Measurements from ENCODE around the gene SLC45A1.
"Not testable (repeated sequence)": the region's sequence is repeated elsewhere in the genome, so short reads cannot be mapped to it uniquely, and the experiment has no call there.

Gene SLC45A1

DNA sequence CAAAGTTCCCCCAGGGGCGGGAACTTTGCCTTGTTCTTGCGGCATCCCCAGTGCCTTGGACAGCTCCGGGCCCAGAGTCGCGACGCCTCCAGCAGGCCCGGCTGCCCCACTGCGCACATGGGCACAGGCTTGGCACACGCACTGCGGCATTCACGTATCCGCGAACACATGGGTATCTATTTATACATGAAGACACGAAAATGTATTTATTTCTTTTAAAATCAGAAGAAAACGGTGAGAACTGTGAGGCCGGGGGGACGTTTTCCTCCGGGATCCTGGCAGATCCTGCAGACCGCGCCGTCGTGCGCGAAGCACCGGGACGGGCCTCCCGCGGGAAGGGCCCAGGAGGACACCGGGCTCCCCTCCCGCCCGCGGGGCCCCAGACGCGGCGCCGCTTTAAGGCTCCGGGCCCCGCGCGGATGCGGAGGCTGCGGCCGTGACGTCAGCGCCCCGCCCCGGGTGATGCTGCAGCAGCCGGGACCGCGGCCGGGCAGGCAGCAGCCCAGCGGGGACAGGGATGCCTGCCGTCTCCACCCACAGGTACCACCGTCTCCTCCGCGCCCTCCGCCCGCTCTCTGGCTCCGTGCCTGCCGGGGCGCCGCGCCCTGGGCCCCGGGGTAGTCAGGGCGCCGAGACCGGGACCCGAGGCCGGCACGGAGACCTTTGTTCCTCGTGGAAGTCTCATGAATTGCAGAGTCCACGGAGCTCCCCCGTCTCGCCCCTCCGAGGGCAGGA lies at the start of gene SLC45A1:
SLC45A1 (plus strand) TSS at position 468 of the 735 bp plus-strand sequence. CDS start 6,216 bp downstream, outside the sequence.
- DNase-seq (ENCODE audit: low read depth) = no peak

DNA sequence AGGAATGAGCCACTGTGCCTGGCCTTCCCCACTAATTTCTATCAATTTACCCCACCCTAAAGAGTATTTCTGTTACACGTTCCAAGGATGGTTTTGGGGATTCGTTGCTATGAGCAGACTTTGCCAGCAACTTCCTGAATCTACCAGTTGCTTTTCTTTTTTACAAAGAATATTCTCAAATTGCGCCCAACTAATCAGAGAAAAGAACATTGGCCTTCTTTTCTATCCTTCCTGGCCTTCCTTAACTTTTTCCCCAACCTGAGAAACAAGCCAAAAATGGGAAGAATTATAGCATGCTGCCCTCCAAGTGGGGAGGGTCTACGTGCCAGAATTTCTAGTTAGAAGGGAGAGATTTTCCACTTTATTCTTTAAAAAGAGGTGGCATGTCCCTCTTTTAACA lies 44.9 kb upstream of the SLC45A1 start:
- DNase-seq (ENCODE audit: low read depth) = no peak

DNA sequence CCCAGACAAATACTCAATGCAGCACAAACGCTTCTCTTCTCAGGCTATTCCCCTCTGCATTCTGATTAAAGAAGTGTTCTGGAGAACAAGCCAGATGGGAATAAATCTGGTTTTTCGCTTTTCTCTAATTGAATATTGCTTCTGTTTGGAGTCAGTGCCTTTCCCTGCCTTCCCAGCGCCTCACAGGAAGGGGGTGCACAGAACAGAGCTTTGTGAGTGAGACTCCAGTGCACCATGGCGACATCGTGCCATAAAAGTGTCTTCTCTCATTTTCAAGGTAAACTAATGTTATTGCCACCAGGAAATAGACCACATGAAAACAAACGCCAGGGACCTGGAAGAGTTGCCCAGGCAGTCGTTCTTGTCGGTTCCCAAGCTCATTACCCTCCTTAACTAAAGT lies 43.6 kb upstream of the SLC45A1 start:
- DNase-seq (ENCODE audit: low read depth) = no peak

DNA sequence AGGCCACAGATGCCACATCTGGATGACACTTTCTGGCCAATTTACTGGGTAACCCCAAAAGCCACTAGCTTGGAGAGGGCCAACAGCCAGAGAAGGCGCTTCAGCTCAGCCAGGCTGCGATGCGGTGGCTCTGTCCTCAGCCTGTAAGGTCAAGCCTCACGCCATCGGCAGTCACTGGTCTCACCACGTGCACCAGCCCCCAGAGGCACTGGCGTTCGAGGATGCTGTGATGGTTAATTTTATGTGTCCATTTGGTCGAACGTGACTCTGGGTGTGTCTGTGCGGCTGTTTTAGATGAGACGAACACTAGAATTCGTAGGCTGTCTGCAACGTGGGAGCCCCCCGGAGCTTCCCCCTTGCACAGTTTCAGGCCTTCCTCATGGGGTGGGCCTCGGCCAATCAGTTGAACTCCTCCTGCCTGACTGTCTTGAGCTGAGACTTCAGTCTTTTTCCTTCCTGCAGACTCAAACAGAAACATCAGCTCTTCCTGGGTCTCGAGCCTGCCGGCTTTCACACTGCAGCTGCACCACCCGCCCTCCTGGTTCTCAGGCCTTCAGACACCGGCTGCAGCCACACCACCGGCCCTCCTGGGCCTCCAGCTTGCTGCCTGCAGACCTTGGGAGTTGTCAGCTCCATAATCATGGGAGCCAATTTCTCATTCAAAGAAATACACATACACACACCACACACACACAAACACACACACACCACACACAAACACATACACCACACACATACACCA lies 41.6 kb upstream of the SLC45A1 start:
- no peak for DNase-seq (ENCODE audit: low read depth)

DNA sequence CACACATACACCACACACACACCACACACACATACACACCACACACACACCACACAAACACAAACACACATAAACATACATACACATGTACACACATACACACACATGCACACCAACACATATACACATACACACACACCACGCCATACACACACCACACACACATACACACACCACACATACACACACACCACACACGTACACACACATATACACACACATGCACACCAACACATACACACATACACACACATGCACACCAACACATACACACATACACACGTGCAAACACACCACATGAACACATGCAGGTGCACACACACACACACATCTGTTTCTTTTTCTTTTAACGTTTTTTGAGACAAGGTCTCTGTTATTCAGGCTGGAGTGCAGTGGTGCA lies 41.0 kb upstream of the SLC45A1 start:
- no peak for DNase-seq (ENCODE audit: low read depth)

DNA sequence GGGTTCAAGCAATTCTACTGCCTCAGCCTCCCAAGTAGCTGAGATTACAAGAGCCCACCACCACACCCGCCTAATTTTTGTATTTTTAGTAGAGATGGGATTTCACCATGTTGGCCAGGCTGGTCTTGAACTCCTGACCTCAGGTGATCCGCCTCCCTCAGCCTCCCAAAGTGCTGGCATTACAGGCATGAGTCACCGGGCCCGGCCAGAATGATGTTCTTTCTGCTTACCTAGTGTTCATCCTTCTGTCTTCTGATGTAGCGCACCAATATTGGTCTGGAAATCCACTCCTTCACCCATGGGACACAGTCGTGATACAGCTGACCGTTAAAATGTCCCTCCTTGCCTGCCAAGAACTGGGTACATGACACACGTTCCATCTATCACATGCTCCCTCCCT lies 39.2 kb upstream of the SLC45A1 start:
- not testable (repeated sequence) for DNase-seq (ENCODE audit: low read depth)

DNA sequence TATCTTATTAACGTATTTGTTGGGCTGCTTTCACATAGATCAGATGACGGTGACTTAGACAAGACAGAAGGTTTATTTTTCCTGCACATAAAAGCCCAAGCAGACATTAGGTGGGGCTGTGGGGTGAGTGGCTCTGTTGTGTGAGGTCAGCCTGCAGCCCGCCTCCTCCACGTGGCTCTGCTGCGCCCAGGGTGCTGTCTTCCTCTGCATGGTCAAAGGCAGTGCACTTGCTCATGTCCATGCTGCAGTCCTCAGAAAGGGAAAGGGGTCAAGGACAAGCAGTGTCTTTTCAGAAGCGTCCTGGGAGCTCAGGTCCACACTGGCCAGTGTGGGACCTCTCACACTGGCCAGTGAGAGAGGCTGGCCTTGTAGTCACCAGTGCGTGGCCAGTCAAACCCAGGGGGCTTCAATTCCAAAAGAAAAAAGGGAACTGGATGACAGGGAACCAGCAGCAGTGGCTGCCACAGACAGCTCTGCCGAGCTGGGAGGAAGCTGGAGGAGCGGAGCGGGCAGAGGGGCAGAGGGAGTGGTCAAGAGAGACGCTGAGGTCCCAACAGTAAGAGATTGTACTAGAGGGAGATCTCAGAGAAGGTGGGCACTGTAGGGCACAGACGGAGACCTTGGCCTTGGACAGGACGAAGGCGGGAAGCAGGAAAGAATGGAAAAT lies 35.9 kb upstream of the SLC45A1 start:
- DNase-seq (ENCODE audit: low read depth) = no peak

DNA sequence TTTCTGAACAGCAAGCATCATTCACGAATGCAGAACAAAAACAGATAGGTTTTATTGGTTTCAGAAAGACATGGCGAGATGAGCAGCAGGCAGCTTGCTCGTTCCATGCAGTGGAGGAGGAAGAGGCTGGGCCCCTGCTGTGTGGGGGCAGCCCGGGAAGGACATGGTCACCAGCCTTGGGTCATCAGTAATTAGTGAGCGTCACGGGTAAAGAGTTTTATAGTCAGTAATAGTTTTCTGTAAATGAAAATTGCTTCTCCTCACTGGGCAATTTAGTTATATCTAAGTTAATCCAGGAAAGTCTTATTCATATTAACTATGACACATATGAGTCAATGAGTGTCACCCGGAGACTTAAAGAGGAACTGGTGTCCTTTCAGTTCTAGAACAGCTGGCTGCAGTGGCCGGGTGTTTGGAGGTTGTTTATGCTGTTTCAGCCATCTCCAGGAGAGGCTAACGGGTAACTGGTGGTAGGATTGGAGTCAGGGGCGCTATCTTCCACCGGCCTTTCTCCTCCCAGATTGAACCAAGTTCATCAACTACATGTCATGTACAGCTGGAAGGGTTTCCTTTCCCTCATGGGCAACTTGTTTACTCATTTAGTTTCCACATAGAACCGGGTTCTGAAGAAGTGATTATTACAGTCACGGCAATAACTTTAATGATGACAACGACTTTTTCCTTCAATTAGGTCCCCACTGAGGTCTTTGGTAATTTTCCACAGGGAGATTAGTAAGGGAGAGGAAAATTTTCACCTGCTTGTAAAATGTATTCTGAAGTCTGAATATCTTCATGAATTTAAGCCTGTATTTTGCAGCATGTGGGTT lies 34.6 kb upstream of the SLC45A1 start:
- DNase-seq (ENCODE audit: low read depth) = no peak

DNA sequence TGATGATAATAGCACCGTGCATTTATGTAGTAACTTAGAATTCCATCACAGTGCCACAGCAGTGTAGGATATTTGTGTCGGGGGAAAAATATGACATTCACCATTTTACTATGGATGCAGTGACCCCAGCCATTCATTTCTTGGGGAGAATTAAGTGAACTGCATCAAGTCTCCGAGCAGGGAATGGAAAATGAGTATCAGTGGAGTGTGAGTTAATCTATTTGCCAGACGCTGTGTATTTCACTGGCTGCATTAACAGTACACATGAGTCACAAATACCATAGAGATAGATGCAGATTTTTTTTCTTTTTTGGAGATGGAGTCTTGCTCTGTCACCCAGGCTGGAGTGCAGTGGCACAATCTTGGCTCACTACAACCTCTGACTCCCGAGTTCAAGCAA lies 33.8 kb upstream of the SLC45A1 start:
- DNase-seq (ENCODE audit: low read depth) = no peak

DNA sequence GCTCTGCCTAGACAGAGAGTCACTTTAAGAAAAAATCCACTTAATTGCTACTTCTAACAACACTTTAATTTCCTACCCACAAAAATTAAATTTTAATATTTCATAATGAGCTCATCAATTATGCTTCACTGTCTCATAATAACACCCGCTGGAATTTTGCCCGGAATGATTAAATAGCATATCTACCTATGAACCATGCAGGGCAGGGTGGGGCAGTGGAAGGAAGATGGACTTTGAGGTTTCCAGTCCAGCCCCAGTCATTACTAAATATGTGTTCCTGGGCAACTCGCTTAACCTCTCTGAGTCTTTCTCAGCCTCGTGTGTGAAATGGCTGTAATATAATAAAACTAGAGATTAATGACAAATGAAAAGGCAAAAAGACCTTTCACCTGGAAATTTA lies 32.8 kb upstream of the SLC45A1 start:
- DNase-seq (ENCODE audit: low read depth) = no peak

DNA sequence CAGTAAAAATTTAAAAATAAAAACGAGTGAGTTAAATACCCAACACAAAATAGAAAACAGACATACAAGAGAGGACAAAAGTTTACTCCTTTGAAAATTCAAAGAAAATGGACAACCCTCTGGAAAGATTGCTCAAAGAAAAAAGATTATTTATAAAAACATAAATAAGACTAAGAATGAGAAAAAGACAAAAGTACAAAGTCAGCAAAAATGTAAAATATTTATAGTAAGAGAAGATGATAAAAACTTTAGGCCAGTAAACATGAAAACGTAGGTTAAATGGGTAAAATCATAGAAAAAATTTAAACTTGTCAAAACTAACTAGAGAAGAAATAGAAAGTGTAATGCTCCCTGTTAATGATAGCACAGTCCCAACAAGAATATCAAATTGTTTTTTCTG lies 31.9 kb upstream of the SLC45A1 start:
- no peak for DNase-seq (ENCODE audit: low read depth)

DNA sequence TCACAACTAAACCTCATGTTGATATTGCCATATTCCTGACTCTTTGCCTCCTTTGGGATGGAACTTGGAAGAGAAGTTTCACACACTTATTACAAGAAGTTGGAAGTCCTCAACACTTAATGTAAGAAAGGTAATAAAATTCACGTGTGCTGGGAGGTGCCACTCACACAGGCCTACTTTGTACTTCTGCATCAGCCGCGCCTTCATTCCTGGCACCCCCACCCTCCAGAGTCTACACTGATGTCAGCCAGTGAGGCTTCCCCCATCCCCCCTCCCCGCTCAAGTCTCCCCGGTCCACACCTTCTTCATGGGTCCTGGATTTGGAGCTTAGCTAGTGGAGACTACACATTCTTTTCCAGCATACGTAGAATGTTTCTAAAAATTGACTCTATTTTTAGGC lies 24.8 kb upstream of the SLC45A1 start:
- no peak for DNase-seq (ENCODE audit: low read depth)

DNA sequence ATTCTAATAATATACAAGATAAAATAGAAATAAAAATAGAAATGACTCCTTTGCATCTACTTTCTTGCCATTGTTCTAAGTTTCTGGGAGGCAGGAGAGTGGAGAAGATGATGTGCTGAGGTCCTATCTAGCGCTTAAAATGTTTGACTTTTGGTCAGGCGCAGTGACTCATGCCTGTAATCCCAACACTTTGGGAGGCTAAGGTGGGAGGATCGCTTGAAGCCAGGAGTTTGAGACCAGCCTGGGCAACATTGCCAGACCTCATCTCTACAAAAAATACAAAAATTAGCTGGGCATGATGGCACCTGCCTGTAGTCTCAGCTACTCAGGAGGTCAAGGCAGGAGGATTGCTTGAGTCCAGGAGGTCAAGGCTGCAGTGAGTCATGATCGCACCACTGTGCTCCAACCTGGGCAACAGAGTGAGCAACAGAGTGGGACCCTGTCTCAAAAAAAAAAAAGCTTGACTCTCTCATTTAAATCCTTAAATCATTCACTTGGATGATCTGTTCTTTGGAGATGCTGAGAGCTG lies 24.2 kb upstream of the SLC45A1 start:
- DNase-seq (ENCODE audit: low read depth) = no peak

DNA sequence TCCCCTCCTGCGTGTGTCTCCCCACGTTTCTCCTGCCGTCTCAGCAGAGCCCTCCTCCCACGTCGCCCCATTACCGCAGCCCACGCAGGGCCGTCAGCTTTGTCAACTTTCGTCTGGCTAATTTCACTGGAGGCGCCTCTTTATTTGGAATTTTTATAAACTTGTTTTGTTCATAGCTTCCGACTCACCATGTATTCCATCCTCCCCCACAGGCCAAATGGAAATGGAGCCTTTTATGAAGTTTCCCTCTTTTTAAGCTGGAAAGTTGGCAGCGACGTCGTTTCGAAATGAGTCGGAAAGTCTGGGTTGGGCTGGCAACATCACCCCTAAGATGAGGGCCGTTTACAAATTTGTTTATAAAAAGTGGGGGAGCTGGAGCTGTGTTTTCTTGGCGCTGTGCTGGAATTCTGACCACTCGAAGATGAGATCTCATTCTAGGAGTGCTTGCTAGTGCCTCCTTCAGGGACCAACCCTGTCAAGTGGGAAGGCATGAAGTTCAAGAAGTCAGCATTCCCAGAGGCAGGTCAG lies 23.7 kb upstream of the SLC45A1 start:
- no peak for DNase-seq (ENCODE audit: low read depth)

DNA sequence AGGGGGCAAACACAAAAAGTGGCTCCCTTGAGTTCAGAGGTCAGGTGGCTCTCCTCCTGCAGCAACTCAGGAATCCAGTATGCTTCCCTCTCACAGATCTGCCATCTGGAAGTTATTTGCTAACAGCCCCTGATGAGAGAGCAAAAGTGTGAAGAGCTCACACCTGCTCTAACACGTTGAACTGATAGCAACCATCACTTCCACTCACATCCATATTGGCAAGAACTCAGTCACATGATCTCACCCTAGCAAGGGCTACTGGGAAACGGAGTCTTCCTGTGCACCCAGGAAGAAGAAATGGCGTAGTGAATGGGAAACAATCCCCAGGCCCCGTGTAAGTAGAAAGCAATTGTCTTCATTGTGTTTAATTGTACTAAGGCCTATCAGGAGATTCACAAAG lies 20.7 kb upstream of the SLC45A1 start:
- DNase-seq (ENCODE audit: low read depth) = no peak

DNA sequence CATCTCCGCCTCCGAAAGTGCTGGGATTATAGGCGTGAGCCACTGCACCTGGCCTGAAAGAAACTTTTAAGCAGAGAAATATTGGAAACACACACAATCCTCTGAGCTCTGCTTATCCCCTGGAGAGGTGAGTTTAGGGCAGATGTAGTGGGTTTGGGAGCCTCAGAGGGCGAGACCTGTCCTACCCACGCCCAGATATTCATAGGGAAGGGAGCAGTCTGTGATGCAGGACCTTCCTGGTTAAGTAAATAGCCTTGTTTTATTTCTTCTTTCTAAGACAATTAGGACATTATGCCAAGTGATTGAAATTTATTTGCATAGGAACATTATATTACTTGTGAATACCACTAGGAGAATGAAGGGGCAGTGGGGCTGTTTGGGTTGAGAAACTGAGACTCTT lies 18.0 kb upstream of the SLC45A1 start:
- DNase-seq (ENCODE audit: low read depth) = no peak

DNA sequence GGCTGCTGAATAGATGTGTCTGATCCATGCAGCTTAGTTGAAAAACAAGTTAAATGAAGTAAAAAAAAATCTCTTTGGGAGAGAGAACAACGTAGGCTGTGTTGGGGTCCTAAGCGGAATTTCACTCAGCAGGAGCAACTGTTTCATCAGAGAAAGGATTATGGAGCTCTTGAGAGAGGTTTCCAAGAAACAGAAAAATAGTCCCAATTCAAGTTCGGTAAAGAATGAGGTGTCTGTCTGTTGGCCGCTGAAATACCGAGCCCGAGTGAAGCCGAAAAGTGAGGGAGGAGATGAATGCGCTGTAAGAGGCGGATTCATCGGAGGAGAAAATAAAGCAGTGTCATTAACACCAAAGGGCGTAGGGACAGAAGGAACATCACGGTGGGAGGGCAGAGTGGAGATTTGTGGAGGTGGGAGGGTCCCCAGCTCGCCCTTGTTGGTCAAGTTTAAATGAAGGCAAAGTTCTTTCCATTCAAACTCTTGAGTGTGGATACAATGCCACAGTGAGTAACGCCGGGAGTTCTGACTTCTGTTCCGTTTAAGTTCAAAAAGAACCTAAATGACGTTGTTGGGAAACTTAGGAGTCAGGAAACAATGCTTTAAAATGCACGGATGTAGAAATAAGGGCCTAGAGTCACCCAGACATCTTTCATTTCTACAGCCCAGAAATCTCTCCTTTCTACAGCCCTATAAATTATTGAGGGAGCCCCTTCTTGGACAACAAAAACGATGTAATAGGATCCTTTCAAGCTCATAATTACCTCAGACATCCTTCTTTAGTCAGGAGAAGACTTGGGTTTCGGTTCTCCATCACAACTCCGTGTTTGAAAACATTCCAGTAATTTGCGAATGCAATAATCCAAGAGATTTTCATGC lies 15.6 kb upstream of the SLC45A1 start:
- DNase-seq (ENCODE audit: low read depth) = no peak

DNA sequence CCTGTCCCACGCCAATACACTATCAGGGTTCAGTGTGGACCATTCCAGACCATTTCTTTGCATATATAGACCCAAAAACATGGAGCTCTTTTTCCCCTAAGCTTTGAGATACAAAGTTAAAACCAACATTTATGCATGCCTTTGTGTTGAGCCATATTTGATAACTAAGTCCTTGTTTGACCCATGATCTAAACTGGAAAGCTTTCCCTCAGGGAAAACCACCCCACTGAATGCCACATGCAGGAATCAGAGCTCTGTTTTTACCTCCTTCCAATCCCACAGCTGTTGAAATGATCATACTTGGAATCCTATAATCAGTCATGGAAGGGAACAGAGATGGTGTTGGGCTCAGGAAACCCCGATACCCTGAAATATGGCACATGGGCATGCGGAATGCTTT lies 14.8 kb upstream of the SLC45A1 start:
- peak; percentile 25 for DNase-seq (ENCODE audit: low read depth)

DNA sequence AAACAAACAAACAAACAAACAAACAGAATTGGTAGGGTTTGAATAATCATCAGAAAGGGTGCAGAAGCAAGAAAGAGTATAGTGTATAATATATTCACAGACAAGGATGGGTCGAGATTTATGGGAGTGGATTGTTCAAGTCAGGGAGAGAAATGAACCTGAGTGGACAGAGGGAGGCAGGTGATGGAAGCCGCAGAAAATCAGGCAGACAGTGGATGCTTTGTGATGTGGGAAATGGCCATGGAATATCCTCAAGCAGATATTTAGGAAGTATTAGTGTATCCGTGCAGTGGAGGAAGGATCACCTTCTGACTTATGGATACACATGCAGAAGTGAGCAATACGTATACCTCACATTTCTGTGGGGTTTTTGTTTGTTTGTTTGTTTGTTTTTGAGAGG lies 14.0 kb upstream of the SLC45A1 start:
- DNase-seq (ENCODE audit: low read depth) = no peak

DNA sequence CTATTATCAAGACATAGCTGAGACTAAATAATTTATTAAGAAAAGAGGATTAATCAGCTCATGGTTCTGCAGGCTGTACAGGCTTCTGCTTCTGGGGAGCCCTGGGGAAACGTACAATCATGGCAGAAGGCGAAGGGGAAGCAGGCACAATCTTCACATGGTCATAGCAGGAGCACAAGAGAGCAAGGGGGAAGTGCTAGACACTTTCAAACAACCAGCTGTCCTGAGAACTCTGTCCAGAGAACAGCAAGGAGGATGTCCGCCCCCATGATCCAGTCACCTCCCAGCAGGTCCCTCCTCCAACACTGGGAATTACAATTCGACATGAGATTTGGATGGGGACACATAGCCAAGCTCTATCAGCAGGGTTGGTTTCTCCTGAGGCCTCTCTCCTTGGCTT lies 10.3 kb upstream of the SLC45A1 start:
- DNase-seq (ENCODE audit: low read depth) = no peak
